Tibial nerve (tissue), 4 donors: Measurements from ENCODE around the gene ULBP3.

Experiments used
- EP300 ChIP-seq, 2 donors: sonication (generic); formaldehyde crosslinking; IDR thresholded peaks; one replicate each; pipeline ENCODE4 v1.6.1; 2017; ENCODE audit warnings: antibody characterized with exemption in 2 of 2, mild to moderate bottlenecking in 1 of 2
- POLR2A ChIP-seq, 2 donors: fragments of 450-650 bp; IDR thresholded peaks; one replicate each; pipeline ENCODE4 v1.6.1; 2017; ENCODE audit warnings: antibody characterized with exemption in 2 of 2, mild to moderate bottlenecking in 2 of 2, moderate library complexity in 2 of 2
- TF ChIP-seq, protein P1 (sequence below), 5 experiments: fragments of 200-600 bp in 3 of 5; fragments of 450-650 bp in 2 of 5; sonication (generic) in 3 of 5; IDR thresholded peaks; one replicate each; pipeline ENCODE4 v1.5.1; 2016 to 2019; ENCODE audit warnings: antibody characterized with exemption in 5 of 5, mild to moderate bottlenecking in 3 of 5, moderate library complexity in 2 of 5

DNA sequence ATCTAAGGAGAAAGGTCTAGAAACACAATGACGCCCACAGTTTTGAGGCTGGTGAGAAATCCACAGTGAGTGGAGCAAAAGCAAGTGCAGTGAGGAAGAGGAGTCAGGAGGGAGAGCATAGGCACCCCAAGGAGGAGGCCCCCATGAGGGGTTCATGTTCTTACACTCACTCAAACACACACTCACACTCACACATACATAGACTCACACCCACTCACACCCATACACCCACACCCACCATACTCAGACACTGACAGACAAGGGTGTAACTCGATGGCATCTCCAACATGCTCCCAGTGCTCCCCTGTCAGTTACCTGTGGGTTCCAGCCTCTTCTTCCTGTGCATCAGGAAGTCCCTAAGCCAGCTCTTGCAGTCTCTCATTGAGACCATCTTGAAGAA is 3.8 kb downstream of the ULBP3 start:
- TF ChIP-seq, protein P1, sequence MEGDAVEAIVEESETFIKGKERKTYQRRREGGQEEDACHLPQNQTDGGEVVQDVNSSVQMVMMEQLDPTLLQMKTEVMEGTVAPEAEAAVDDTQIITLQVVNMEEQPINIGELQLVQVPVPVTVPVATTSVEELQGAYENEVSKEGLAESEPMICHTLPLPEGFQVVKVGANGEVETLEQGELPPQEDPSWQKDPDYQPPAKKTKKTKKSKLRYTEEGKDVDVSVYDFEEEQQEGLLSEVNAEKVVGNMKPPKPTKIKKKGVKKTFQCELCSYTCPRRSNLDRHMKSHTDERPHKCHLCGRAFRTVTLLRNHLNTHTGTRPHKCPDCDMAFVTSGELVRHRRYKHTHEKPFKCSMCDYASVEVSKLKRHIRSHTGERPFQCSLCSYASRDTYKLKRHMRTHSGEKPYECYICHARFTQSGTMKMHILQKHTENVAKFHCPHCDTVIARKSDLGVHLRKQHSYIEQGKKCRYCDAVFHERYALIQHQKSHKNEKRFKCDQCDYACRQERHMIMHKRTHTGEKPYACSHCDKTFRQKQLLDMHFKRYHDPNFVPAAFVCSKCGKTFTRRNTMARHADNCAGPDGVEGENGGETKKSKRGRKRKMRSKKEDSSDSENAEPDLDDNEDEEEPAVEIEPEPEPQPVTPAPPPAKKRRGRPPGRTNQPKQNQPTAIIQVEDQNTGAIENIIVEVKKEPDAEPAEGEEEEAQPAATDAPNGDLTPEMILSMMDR (IDR thresholded peaks at IDR 0.05) = no peak
- TF ChIP-seq POLR2A (IDR thresholded peaks at IDR 0.05) (no peak), EP300 (IDR thresholded peaks at IDR 0.05) (no peak)
